HG03039 (cell line): ENCODE measurements around the gene STK32A.
A peak's percentile ranks its signal among the peaks of the same experiment; 100 is the strongest.

Experiments used
- ATAC-seq: cut with Tn5 transposase; IDR thresholded peaks from one replicate; pipeline ENCODE4 v1.9.1; 2021; ENCODE audit warnings: mild to moderate bottlenecking, moderate library complexity; ENCODE audit not compliant: unreplicated experiment

STK32A gene

DNA sequence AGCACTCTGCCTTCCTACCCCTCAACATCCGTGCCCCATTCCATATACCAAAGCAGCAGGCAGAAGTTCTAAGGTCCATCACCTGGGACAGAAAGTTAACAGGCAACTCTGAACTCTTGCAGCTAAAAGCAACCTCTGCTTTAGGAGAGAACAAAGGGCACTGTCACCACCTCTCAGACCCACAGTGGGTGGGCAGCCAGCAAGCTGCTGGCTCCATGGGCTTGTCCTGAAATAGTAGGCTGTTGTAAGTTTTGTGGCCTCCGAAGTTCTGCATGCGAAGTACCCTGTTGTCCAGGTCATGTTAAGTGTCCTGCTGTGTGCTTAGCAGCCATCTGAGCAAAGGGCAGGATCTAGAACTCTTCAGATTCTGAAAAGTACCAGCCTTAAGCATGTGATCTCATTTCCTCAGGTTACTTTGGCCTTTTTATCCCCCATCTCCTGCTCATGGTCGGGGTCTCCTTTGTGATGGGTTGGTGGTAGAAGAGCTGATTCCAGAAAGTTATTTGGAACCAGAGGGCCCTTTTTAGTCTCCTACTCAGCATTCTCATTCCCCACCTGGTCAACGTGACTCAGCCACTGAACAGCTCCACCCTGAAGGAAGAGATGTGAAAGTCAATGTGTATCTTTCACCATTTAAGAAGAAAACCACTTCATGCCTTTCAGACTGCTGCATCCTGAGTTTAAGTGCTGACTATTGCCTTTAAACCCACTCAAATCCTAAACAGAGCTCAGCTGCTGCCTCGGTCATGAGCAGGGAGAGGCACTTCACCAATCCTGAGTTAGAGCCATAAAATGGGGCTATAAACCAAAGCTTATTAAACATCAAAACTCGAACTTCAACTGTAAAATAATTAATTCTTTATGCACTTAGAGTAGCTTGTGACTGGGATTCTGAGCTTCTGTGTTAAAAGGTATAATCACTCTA, 153.6 kb downstream of the STK32A start:
- ATAC-seq, result no peak

- no peak for ATAC-seq
These were observed 155.9 kb downstream of the STK32A start for GRCh38 chr5:147390654-147391225.

DNA sequence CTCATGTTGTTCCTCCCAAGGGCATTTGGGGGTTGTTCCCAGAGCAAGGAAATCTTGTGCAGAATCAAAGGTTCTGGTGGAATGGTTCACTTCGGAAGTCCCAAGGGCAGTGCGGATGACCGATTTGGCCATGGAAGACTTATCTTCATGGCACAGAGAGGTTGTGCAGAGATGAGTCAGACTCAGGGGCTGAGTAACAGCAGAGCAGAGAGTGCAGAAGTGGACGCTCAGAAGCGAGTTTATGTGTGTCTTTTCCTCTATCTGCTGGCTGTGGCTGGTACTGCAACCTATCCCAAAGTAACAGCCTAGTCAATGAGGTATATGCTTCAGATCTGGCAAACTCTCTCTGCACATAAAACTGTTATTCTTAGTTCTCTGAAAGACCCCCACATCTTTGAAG, 157.0 kb downstream of the STK32A start:
- peak; percentile 91 for ATAC-seq

DNA sequence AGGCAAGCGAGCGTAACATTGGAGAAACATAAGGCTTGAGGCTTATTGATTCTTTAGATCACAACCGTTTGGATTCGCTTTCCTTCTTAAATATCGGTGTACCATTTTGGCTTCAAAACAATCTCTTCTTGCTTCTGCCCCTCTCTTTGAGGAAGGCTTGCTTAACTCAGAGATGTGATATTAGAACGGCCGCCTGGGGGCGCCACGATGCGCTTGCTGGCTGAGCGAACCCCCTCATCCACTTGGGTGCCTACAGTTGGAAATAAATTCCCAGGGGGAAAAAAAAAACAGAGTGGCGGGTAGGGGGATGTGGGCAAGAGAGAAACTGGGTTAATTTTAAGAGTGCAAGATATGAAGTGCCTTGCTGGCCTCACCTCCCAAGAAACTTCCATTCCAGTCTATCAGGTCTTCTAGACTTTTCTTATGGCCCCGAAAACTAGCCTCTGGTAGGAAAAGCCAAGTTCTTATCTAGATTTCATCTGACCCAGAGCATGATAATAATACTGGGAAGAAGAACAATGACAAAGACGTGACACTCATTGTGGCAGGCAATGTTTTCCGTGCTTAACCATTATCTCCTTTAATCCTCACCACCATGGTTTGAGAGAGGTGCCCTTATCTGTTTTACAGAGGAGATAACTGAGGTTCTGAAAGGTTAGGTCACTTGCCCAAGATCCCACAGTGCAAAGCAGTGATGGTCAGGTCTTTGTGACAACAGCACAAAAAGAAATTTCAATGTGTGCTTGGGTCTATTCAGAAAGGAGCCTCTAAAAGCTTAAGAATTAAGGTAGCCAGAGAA, 159.2 kb downstream of the STK32A start:
- ATAC-seq, result no peak

GRCh38 chr5:147396070-147396823, 161.4 kb downstream of the STK32A start:
- ATAC-seq, result no peak

GRCh38 chr5:147397616-147398015, 162.8 kb downstream of the STK32A start:
- ATAC-seq, result no peak

GRCh38 chr5:147398860-147399259, 164.0 kb downstream of the STK32A start:
- no peak for ATAC-seq

DNA sequence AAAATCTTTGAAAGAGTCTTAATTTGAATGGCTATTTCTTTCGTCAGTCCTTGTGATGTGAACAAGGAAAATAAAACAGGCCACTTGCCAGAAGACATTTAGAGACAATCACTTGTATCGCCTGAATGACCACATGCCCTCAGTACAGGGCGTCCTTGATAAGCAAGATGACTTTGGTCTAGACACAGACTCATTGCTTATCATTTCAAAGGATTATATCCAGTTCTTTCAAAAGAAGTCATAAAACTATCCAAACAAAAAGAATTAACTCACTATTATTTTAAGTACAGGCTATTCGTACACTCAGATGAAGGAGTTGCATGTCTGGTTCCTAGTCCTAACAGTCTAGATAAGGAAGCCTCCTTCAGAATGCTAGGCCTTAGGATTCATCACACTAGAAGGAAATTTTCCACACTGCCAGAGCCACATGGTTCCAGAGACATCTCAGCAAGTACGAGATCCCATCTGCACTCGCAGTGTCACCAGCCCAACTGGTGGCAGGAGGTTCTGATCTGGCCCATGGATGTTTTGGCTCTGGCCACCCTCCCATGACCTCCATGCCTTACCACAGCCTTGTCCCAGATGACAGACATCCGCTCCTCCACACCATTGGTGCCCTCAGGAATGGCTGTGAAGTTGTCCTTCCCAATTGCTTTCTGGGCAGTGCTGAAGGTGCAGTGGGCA, 165.4 kb downstream of the STK32A start:
- ATAC-seq, result no peak

GRCh38 chr5:147400881-147401280, 166.1 kb downstream of the STK32A start:
- ATAC-seq, result no peak

DNA sequence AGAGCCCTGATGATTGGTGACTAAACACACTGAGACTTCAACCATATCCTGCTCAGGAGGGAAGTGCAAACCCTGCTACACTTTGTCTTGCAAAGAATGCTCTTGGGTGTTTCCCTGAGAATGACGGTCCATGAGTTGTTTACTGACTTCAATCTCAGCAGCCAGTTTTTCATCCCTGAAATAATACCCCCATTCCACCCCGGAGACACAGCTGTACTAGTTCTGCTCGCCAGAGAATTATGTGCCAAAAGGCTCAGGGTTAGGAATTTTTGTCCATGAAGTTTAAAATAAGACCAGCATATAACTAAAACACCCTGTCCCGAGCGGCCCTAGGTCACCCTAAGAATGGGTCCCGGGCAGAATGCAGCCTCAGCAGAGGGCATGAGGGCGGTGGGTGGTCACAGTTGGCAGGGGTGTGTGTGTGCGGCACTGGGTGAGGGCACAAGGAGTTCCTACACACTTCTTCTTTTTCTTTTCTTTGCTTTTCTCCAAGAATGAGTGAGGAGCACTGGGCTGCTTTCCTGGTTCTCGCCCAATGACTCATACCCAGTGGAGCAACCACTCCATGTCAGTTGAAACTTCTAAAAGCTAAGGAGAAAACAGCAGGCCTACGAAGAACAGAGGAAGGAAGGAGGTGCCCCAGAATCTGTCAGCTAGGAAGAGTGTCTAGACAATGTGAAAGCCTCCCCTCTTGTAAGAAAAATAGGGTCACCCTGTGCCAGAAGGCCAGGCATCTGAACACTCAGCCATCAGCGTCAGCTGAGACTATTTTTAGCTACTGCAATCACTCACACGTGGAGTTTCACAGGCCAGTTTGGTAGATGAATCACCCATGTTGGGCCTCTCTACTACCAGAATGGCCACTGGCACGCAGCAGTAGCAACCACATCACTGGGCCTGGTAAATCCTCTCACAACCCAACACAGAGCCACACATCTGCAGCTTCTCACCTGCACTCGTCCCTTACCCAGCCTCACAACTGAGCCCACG, 169.1 kb downstream of the STK32A start:
- ATAC-seq, result peak; percentile 91

- ATAC-seq, result peak; percentile 8
These were observed 169.9 kb downstream of the STK32A start for GRCh38 chr5:147404706-147405105.

DNA sequence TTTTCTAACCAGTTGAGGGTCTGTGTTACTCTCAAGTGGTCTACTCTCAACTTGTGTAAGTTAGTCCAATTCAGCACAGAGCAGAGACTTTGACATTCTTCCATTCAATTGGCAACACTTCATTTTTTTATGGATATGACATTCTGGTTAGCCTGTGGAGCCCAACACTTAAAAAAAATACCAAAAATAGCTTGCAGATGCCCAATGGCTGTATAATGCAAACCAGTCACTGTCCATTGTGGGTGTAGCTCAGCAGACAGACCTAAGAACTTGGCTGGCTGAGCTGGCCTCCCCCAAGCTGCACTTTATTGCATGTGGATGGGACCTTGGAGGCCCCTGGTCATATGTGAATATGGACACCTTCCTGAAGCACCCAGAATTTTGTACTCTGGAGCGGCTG, 171.8 kb downstream of the STK32A start:
- ATAC-seq, result no peak

- peak; percentile 37 for ATAC-seq
These were observed 172.4 kb downstream of the STK32A start for GRCh38 chr5:147407094-147407681.

DNA sequence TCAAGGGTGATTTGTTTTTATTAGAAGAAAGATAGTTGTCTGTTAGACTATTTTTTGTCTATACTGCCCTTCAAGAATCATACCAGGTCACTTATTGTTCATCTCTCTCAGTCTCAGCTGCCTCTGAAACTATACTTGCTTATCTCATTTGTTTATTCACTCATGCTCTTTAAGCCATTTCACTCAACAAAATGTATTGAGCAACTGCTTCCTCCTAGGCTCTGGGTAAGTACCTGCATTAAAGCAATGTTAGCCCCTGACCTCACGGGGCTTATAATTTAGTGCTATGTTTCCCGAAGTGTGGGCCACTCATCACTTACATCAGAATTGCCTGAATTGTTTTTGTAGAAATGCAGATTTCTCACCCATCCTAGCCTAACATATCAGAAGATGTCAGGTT, 174.2 kb downstream of the STK32A start:
- no peak for ATAC-seq

- no peak for ATAC-seq
These were observed 175.9 kb downstream of the STK32A start for GRCh38 chr5:147410496-147411358.

DNA sequence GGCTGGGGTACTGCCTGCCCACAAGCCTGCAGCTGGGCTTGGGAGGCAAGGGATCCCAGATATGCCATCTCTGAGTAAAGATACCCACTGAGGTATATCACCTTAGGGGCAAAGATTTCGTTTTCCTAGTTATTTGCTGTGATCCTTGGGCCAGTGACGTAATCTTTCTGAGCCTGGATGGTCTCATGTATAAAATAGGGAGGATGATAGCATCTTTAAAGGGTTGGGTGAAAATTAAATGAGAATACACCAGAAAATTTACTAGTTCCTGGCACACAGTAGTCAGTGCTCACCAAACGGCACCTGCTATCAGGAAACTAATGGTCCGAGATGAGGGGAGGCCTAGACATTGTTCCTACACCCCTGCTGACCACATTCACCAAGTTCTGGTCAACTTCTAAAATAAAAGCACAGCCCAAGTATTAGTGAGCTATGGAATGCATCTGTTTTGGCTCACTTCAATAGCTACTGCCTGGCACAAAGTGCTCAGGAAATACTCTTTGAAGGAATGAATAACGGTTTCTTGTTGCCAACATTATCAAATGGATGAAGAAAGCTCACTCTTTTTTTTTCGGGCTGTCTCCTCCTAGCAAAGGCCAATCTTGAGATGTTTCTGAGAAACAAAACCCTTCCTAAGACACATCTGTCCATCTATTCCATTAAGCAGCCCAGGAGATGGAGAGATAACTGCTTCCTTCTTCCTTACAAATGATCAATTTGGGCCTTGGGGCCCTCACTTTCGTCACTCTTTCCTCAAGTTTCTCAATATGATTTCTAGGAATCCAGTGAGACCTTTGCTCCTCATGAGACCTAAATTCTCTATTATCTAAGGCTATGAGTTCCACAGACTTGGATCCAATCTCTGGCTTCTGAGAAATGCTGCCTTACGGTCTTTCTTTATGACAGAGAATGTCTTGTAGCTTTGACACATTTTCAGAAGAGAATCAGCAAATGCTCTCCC, 176.8 kb downstream of the STK32A start:
- no peak for ATAC-seq

- no peak for ATAC-seq
These were observed 177.7 kb downstream of the STK32A start for GRCh38 chr5:147412561-147412960.
